ENCODE results near the gene FBXL4.

Gene FBXL4

DNA sequence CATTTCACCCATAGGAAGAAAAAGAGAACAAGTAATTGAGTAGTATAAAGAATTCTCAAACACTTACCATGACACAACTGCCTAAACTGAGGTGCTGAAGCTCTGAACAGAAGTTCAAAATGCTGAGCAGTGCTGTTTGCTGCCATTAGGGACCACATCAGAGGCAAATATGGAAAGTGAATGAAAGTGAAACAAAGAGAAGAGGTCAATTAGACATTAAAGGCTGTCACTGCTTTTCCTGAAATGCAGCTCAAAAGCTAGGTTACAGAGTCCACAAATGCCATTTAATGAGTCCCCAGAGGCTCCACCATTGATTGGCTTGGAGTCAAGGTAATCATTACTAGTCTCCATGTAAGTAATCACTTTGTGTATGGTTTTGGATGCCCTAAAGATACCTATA, 67.3 kb downstream of the FBXL4 start:
- DNase-seq (ENCODE audit: low read depth, low spot score) = no peak

DNA sequence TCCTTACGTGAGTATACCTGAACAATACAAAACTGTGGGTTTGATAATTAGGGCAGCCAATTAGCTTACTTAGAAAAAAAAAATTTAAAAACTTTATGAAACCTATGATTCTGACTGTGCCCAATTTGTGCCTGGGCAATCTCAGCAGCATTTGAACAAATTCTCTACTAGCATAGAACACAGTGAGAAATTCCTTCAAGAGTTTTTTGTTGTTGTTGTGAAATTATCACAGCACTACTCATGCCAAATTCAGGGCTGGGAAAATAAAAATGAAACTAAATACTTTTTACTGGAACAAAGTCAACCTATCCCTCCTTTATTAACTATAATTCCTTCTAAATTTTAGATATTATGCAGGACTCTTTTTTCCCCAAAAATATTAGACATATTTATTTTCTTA, 70.5 kb downstream of the FBXL4 start:
- no peak for DNase-seq (ENCODE audit: low read depth, low spot score)

DNA sequence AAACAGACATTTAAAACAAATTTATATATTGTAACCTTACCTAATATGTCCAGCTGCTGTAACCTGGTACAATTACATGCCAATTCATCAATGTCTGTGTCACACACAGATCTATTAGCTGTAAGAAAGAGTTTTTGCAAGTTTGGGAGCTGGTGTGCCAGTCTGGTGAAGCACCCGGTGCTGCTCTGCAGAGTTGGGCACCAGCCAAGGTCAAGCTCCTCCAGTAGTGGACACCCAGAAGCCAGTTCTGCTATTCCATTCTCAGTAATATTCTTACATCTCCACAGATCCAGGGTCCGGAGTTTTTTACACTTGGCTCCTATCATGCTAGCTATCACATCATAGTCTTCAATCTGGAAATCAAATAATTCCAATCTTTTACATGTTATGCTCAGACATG, 72.4 kb downstream of the FBXL4 start:
- DNase-seq (ENCODE audit: low read depth, low spot score) = no peak

DNA sequence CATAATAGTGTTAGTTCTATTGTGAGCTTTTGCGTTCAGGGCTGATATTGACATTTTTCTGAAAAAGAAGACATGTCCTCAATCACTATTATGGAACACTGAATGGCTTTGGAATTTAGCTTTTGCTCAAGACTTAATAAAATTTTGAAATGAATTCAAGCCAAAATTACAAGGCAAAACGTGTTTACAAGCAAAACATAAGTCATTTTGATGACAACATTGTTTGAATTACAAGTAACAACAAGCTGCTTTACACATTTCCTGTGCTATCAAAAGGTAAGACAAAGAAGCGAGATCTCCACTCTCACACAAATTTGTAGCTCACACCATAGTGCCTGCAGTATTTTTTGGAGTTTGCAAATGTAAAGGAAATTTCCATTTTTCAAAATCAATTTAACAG, 75.9 kb downstream of the FBXL4 start:
- no peak for DNase-seq (ENCODE audit: low read depth, low spot score)

DNA sequence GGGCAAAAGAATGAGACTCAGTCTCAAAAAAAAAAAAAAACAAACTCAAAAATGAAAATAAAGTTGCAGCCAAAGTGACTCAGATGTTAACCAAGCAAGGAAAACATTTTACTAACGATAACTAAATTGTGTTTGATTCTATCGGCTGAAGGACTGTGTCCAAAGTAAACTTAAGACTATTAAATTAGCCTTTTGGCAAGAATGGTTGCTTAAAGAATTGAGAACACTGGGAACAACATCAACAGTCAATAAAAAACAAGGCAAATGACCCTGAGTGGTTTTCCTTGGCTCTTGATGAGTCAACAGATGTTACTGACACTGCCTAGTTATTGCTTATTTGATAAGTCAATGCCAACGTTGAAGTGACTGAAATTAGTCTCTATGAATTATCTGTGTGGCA, 76.7 kb downstream of the FBXL4 start:
- no peak for DNase-seq (ENCODE audit: low read depth, low spot score)

DNA sequence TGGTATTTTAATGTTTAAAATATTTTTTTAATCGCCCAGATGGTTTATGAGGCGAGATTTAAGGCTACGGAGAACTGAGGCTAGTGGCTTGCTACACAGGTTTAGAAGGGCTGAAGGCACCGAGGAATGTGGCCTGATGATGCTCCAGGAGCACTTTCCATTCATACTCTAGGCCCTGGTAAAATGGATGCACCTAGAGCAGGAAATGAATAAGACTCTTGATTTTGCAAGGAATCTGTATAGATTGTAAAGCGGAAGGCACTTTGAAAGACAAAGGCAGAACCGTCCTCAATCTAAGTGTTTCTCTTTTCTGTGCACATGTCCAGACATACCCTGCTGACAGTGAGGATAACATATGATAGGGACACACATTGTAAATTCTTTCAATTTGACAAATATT, 83.2 kb downstream of the FBXL4 start:
- DNase-seq (ENCODE audit: low read depth, low spot score) = no peak

DNA sequence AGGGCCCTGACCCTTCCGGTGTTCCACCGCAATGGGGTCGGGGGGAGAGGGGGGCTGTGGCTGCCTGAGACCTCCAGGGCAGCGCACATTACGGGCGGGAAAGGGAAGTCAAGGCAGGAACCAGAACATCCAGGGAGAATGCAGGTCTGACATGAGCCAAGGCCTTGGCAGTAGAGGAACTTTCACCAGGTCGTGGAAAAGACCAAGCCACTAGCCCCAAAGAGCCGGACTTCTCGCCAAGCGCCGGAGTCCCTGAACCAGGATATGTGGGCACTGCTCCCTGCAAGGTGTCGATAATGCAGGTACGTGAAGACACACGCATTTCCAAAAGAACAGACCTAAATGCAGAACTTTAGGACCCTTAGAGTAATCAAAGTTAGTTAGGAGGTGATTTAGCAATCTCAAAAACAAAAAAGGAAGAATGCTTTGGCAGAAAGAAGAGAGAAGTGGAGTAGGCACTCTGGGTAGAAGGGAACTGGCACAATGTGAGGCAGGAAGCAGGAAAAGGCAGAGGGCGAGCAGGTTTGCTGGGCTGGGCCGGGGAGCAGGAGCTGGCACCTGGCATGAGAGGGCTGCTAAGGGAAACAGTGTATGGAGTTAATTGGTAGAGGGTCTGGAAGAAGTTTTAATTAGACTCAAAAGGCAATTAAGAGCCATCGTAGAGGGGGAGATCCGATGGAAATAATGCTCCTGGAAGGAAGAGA, 99.1 kb downstream of the FBXL4 start:
- no peak for DNase-seq (ENCODE audit: low read depth, low spot score)

DNA sequence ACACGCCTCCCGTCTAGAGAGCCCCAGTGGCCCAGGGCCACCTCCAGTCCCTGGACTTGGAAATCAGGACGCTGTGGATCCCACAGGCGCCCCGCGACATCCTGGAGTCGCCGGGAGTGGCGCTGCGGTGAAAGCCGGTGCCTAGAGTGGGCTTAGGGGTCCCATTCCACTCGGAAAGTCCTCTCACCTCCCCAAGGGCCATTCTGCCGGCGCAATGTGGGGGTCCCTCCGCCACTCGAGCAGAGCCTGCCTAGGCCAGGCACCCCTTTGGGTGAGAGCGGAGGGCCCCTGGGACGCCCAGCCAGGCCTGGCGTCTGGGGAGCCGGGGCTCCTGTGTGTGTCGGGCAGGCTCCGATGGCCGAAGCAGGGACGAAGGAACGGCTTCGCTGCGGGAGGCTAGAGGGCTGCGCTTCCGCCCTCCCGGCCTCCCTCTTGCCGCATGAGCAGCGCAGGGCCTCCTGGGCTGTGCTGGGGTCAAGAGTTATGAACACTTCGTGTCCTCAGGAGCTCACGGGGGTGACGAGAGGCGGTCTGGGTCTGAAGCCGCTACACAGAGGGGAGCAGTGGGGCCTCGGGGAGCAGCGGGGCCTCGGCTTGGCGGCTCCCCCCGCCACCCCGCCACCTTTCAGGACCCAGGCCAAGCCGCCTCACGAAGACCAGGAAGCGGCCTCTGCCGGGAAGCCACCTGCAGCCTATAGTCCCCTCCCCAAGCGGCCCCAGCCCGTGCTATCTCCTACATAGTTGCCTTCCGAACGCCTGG, 99.8 kb downstream of the FBXL4 start:
- DNase-seq (ENCODE audit: low read depth, low spot score) = no peak

DNA sequence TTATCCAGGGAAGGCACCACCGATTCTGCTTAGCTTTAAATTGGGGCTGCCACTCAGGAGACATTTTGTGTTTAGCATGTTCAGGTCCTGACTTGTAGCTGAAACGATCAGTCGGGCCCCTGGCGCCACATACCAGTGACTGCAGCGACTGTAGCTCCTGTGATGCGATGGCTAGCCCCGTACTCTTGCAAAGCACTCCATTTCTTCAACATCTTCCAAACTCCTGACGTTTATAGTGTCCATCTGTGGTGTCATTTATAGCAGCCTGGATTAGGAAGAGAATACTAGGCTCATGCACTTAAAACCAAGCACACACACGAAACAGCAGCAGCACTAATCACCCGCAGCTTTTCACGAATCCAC, 100.3 kb downstream of the FBXL4 start:
- no peak for DNase-seq (ENCODE audit: low read depth, low spot score)

DNA sequence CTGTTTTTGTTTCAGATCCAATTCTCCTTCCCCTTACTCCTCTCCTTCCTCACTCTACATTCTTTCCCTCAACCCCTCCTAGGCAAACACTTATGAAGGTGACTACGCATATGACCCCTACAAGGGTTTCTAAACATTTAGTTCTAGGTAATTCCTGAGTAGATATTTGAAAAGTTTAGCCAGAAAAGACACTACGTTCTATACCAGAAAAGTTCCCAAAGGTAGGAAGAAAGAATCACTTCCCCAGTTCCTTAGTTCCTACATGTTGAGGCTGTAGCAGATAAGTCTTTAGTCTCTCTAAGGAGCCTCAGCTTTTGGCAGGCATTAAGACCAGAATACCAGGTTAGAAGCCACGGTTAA, 101.7 kb downstream of the FBXL4 start:
- no peak for DNase-seq (ENCODE audit: low read depth, low spot score)

DNA sequence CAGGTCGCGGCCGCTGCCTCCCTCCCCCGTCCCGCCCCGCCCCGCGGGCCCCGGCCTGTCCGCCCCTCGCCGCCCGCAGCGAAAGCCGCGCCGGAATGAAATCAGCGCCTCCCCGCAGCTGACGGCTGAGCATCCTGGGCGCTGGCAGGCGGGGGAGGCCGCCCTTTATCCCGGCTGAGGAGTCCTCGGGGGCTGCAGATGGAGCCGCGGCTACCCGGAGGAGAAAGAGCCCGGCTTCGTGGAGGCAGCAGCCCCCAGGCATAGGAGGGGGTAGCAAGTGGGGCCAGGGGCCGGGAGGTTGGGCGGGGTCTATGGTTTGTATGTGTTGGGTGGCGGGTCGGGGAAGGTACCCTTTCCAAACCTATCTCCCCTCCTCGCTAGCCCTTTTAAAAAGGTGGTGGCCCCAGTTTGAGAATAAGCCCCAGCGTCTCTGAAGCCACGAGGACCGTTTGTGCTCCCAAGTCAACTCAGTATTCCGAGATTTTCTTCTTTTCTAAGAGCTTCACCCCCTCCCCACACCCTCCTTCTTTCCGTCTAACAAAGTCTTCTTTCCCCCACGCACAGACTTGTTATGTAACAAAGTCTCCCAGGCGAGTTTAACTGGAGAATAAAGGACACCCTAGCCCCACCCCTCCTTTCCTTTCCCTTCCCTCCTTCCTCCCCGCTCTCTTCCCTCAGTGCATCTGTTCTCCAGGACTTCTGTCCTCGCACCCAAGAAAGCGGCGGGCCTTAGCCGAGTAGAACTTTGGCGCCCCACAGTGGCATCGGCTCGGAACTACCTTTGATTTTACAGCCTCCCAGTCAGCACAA, 102.3 kb downstream of the FBXL4 start:
- DNase-seq (ENCODE audit: low read depth, low spot score) = no peak

DNA sequence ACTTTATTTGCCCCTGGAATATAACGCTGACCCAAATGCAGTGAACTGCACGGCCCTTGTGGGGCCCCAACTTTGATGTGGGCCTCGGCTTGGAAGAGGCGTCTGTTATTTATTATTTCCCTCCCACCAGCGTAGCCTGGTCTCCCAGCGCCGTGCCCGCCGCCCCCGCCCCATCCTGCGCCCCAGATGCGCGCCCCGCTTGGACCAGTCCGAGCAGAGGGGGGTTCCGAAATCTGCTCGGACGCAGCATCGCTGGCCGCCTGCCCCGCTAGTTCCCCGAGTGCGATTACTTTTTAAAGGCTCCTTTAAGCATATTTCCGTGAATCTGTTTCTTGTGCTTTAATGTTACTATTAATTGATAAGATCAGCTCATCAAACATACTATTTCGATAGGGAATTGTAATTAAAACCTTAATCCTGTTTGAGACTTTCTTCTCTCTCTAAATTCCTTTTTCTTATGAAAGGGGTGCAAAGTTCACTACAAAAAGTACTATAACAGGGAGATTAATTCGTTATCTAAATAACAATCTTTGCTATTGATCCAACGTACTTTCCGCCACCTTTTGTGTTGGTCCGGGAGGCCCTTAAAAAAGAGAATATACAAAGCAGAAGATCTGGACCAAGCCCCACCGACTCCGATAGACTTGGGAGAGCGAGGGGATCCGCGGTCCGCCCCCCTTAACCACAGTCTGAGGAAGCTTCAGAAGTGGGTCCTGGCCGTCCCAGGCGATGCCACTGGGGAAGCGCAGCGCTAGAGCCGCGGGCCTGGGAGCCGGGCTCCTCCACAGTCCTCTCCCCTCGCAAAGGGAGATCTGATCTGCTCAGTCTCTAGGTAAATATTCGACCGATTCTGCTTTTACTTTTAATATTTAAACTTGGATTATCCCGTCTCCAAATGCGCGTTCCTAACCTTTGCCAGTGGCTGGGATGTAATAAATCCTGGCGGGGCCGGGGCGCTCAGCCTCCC, 103.2 kb downstream of the FBXL4 start:
- DNase-seq (ENCODE audit: low read depth, low spot score) = no peak

DNA sequence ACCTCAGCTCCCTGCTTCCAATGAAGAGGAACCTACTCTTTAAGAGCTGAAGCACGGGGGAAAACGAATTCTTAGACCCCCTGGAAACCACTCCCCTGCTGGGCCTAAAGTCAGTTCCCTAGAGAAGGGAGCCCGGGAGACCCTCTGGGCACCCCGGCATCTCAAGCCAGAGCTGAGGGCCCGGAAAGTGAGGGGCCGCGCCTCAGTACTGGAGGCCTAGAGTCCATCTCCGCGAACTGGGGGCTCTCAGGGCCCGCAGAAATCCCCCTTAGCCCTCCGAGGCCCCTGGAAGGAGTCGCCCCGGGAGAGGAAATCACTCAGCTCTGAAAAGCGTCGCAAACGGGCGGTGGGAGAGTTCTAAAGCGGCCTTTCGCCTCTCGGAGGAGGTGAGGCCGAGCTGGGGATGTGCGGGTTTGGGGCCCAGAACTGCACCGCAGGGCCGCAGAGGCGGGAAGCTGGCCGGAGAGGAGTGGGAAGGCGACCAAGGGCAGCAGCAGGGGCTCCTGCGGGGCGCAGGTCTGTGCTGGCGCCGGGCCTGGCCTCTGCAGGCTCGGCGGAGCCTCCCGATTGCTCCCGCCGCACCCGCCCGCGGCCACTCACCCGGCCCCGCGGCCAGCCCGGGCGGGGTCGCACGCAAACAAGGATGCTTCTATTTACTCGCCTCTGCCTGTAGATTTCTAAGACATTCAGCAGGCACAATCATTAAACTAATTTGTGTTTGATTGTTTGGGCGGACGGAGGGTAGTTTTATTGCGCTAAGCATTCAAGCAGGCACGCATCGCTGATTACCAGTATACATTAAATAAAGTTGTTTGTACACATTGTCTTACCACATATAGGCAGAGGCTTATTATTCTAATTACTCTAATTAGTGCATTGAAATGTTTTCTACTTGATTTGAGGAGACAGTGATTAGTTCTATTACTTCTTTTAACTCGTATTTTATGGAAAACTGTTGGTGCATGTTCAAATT, 104.2 kb downstream of the FBXL4 start:
- DNase-seq (ENCODE audit: low read depth, low spot score) = no peak

DNA sequence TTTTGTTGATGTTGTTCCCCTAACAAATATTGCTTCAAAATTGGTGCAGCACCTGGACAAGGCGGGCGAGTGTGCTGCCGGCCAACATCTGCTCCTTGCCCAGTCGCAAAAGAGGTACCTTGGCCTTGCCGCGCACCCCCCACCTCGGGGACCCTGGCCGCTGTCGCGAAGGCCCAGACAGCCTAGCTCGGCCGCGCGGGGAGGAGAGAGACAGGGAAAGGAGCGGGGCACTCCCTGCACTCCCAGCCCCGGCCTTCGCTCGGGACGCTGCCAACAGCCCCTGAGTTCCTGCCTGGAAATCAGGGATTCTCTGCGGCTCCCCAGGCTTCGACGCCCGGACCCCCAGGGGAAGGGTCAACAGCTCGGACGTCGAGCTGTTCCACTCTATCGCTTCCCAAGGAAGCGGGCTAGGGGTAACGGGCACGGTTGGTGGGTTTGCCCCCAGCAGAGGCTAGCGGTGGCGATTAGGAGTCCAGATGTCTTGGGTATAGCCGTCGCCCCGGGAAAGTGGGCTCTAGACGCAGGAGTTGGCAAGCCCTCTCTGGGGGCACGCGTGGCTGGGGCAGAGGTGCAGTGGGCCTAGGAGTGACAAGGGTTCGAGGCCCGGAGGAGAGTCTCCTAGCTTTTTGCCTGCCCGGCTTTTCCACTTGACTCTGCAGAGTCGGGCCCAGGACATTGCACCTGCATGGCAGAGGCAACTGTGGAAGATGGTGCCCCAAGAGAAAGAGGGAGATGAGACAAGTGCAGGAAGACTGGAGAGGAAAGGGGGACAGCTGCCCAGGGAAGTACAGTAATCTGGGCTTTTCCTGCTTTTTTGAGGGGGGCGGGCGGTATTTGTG, 105.2 kb downstream of the FBXL4 start:
- no peak for DNase-seq (ENCODE audit: low read depth, low spot score)

DNA sequence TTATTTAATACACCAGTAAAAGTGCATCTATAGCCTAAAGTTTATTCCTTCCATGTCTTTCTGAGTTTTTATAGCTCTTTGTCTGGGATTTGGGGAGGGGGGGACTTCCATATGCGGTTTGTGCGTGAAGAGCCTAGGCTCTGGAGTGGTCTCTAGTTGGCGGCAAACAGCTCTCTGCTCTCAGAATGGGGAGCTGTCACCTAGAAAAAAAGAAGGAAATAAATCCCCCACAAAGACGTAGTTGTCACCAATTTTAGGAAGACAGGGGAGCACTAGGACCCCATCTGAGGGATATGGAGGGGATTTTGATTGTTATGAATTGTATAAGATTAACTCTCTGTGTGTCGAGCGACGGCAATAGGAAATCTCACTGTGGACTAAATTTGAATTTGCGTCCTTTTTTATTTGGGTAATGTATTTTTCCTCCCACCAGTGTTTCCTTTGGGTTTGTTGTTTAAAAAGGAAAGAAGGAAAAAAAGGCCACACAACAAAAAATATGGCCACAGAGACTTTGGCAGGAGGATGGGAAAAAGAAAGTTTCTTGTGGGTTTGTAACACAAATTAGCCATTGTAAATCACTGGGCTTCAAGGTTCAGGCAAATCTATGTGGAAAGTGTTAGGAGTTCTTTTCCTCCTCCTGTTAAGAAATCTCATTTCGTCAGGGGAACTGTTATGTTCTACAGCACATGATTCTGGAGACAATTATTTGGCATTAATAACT, 106.0 kb downstream of the FBXL4 start:
- no peak for DNase-seq (ENCODE audit: low read depth, low spot score)

DNA sequence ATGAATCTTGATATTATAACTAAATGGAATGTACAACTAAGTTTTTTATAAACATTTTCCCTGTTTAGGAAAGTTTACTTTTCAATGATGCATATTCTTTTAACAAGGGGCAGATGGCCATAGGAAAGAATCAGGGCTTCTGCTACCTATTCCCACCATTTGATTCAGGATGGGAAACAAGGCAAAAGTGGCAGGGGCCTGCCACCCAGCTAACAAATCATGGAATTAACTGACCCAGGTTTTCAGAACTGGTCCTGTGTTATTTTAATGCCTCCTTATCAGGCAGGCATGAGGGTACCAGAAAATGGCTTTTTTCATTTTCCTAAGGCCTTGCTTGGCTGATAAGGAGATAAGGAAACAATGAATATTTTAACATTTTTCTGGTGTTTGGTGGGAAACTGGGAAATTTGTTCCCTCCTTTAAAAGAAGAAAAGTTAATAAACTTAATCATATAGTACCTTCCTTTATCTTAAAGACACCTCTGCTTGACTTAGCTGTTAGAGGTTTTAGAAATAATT, 106.7 kb downstream of the FBXL4 start:
- DNase-seq (ENCODE audit: low read depth, low spot score) = no peak

DNA sequence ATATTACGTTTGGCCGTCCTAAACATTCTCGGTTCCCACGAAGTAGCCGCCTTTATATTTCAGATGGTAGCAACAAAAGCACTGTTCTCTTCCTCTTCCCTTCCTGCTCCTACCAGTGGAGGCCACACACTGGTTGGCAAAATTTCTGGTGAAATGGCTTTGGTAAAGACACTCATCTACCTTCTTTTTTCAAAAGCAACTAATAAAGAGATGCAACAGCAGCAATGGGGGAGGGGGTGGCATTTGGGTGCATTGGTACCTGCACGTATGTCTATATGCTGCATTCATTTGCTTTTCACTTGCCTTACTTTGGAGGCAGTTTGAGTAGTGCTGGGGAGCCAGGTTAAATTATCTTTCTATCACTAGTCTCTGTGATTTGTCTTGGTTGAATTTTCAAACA, 107.4 kb downstream of the FBXL4 start:
- DNase-seq (ENCODE audit: low read depth, low spot score) = no peak

DNA sequence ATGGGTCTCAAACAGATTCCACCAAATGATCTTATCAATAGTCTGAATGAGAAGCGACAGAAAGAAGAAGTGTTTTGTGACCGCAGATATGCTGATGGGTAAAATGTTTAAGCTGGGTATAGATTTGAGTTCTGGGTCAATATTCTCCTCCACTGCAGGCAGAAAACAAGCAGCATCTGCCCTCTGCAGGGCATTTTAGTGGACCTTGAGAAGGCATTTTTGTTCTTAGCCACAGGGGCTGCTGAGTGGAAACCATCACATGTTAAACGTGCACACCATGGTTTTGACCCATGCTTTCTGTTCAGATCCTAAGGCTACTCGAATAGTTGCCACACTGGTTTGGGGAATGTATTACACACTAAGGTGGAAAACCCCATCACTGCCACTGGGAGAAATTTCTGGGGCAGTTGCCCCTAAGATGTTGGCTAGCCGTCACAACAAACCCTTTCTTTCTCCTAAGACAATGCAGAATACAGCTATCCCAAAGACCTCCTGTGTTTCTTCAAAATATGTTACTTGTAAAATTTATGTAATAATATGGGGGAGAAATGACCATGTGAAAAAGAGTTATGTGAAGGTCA, 107.9 kb downstream of the FBXL4 start:
- no peak for DNase-seq (ENCODE audit: low read depth, low spot score)

Measured in iPS DF 19.7 (cell line).